Measurements from ENCODE around the gene SLC9A9.

Gene SLC9A9

GRCh38 chr3:143496191-143496590, 352.1 kb downstream of the SLC9A9 start:
- H3K4me2 ChIP-seq (ENCODE audit: low read length), result no peak overlapping the region
- no peak overlapping the region for H3K4ac ChIP-seq (ENCODE audit: low read depth, low read length)
- H3K79me2 ChIP-seq (ENCODE audit: control insufficient read depth, insufficient read depth, low read length, poor library complexity), result no peaks in the 10 kb centered on the region
- no peak overlapping the region for H2AK5ac ChIP-seq (ENCODE audit: low read length)
- H3K23ac ChIP-seq (ENCODE audit: low read length), result no peak overlapping the region
- H3K27me3 ChIP-seq (ENCODE audit: insufficient read depth, low read length), result no peaks in the 10 kb centered on the region
- no peak overlapping the region for H2AFZ ChIP-seq (ENCODE audit: insufficient read depth, low read length, poor library complexity)
- no peaks in the 10 kb centered on the region for H3K36me3 ChIP-seq (ENCODE audit: control insufficient read depth in 1 of 2, insufficient read depth in 2 of 2, low read length in 2 of 2)
- H3K14ac ChIP-seq (ENCODE audit: low read length), result no peak overlapping the region
- no peak overlapping the region for H2BK12ac ChIP-seq (ENCODE audit: low read length)
- H3K18ac ChIP-seq (ENCODE audit: low read length), result no peak overlapping the region
- no peak overlapping the region for H3K4me3 ChIP-seq (ENCODE audit: low read depth, low read length)
- H2BK5ac ChIP-seq (ENCODE audit: low read depth, low read length, poor library complexity), result no peak overlapping the region
- no peak overlapping the region for H3K27ac ChIP-seq (ENCODE audit: low read depth, low read length)
- H4K8ac ChIP-seq (ENCODE audit: low read depth, low read length), result no peak overlapping the region
- H3K79me1 ChIP-seq (ENCODE audit: low read length), result no peaks in the 10 kb centered on the region
- H3K9ac ChIP-seq (ENCODE audit: low read length), result no peak overlapping the region
- no CpG with 5 or more reads among the region's 1 CpG for WGBS (ENCODE audit: extremely low coverage, insufficient coverage, insufficient read length)
- H4K91ac ChIP-seq (ENCODE audit: low read depth, low read length), result no peak overlapping the region
- DNase-seq, result no peak
- no peaks in the 10 kb centered on the region for H3K4me1 ChIP-seq (ENCODE audit: control insufficient read depth in 1 of 2, insufficient read depth in 2 of 2, low read length in 2 of 2)
- H3K9me3 ChIP-seq (ENCODE audit: insufficient read depth, low read depth, low read length), result no peaks in the 10 kb centered on the region
- H4K12ac ChIP-seq (ENCODE audit: low read depth, low read length), result no peak overlapping the region
- H2BK120ac ChIP-seq (ENCODE audit: insufficient read depth, low read length, poor library complexity), result no peak overlapping the region

DNA sequence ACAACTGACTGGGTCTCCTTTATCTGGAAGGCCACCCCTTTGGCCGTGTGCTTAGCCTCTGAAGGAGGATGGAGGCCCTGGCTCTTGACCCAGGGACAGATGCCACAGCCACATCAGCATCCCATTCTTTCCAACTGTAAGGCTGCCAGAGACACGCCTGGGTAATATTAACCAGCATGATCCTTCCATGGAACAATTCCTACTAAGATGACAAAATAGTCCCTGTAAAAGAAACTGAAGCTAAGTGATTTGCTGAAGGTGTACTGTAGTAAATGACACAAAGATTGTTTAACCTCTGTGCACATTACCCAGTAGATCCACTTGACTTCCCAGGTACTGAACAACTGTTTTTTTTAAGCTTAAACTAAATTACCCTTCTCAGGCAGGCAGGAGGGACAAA, 352.7 kb downstream of the SLC9A9 start:
- Histone ChIP-seq H2BK120ac (ENCODE audit: insufficient read depth, low read length, poor library complexity) (no peak overlapping the region), H3K4me3 (ENCODE audit: low read depth, low read length) (no peak overlapping the region), H4K8ac (ENCODE audit: low read depth, low read length) (no peak overlapping the region), H3K27ac (ENCODE audit: low read depth, low read length) (no peak overlapping the region), H3K27me3 (ENCODE audit: insufficient read depth, low read length) (no peaks in the 10 kb centered on the region), H2BK12ac (ENCODE audit: low read length) (no peak overlapping the region), H3K23ac (ENCODE audit: low read length) (no peak overlapping the region), H3K4ac (ENCODE audit: low read depth, low read length) (no peak overlapping the region), H3K4me1 (ENCODE audit: control insufficient read depth in 1 of 2, insufficient read depth in 2 of 2, low read length in 2 of 2) (no peaks in the 10 kb centered on the region), H3K9me3 (ENCODE audit: insufficient read depth, low read depth, low read length) (no peaks in the 10 kb centered on the region), H3K4me2 (ENCODE audit: low read length) (no peak overlapping the region), H3K14ac (ENCODE audit: low read length) (no peak overlapping the region), H3K18ac (ENCODE audit: low read length) (no peak overlapping the region), H4K91ac (ENCODE audit: low read depth, low read length) (no peak overlapping the region), H2AK5ac (ENCODE audit: low read length) (no peak overlapping the region), H3K79me1 (ENCODE audit: low read length) (no peaks in the 10 kb centered on the region), H4K12ac (ENCODE audit: low read depth, low read length) (no peak overlapping the region), H2AFZ (ENCODE audit: insufficient read depth, low read length, poor library complexity) (no peak overlapping the region), H3K36me3 (ENCODE audit: control insufficient read depth in 1 of 2, insufficient read depth in 2 of 2, low read length in 2 of 2) (no peaks in the 10 kb centered on the region), H3K9ac (ENCODE audit: low read length) (no peak overlapping the region), H3K79me2 (ENCODE audit: control insufficient read depth, insufficient read depth, low read length, poor library complexity) (no peaks in the 10 kb centered on the region), H2BK5ac (ENCODE audit: low read depth, low read length, poor library complexity) (no peak overlapping the region)
- no peak for DNase-seq
- no CpG with 5 or more reads among the region's 2 CpGs for WGBS (ENCODE audit: extremely low coverage, insufficient coverage, insufficient read length)

DNA sequence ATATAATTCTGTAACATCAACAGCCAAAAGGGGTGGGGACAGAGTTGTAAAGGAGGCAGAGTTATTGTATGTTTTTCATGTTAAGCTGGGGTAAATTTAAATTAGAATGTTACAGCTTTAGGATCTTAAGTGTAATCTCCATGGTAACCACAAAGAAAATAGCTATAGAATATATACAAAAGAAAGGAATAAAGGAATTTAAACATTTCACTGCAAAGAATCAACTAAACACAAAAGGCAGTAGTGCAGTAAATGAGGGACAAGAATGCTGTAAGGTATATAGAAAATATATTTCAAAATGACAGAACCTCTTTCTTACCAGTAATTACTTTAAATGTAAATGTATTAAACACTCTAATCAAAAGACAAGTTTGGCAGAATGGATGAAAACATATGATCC, 361.7 kb downstream of the SLC9A9 start:
- Histone ChIP-seq H4K91ac (ENCODE audit: low read depth, low read length) (no peak overlapping the region), H2BK5ac (ENCODE audit: low read depth, low read length, poor library complexity) (no peak overlapping the region), H3K9me3 (ENCODE audit: insufficient read depth, low read depth, low read length) (no peaks in the 10 kb centered on the region), H3K79me1 (ENCODE audit: low read length) (no peaks in the 10 kb centered on the region), H3K9ac (ENCODE audit: low read length) (no peak overlapping the region), H3K23ac (ENCODE audit: low read length) (no peak overlapping the region), H3K27me3 (ENCODE audit: insufficient read depth, low read length) (no peaks in the 10 kb centered on the region), H3K27ac (ENCODE audit: low read depth, low read length) (no peak overlapping the region), H3K4ac (ENCODE audit: low read depth, low read length) (no peak overlapping the region), H3K18ac (ENCODE audit: low read length) (no peak overlapping the region), H2AFZ (ENCODE audit: insufficient read depth, low read length, poor library complexity) (no peak overlapping the region), H2BK12ac (ENCODE audit: low read length) (no peak overlapping the region), H3K4me1 (ENCODE audit: control insufficient read depth in 1 of 2, insufficient read depth in 2 of 2, low read length in 2 of 2) (no peaks in the 10 kb centered on the region), H2BK120ac (ENCODE audit: insufficient read depth, low read length, poor library complexity) (no peak overlapping the region), H3K14ac (ENCODE audit: low read length) (no peak overlapping the region), H2AK5ac (ENCODE audit: low read length) (no peak overlapping the region), H3K4me3 (ENCODE audit: low read depth, low read length) (no peak overlapping the region), H3K79me2 (ENCODE audit: control insufficient read depth, insufficient read depth, low read length, poor library complexity) (no peaks in the 10 kb centered on the region), H4K8ac (ENCODE audit: low read depth, low read length) (no peak overlapping the region), H3K36me3 (ENCODE audit: control insufficient read depth in 1 of 2, insufficient read depth in 2 of 2, low read length in 2 of 2) (no peaks in the 10 kb centered on the region), H4K12ac (ENCODE audit: low read depth, low read length) (no peak overlapping the region), H3K4me2 (ENCODE audit: low read length) (no peak overlapping the region)
- DNase-seq, result no peak

DNA sequence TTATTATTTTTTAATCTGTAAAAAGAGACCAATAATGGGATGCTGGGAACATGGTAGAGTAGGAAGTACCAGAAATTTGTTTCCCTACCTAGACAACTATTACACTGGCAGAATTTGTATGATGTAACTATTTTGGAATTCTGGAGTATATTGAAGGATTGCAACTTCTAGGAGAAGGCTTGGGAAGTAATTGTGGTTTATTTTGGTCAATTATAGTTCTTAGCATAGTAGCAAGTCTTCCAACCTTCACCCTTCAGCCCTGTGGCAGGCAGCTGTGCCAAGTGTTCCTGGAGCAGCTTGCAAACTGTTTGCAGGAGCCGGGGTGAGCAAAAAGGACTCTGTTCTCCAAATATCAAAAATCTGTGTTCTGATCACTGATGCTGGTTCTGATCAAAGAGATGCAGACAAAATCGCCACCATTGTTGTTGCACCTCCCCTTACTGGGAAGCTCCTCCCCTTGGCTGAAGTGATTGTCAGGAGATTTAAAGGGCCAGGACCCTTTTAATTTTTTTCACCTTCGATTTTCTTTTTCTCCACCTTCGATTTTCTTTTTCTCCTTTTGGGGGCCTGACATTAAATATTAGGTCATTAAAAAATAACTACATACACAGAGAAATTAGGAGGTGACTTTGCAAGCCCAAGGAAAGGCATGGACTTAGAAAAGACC, 363.3 kb downstream of the SLC9A9 start:
- Histone ChIP-seq H3K79me1 (ENCODE audit: low read length) (no peaks in the 10 kb centered on the region), H3K4me2 (ENCODE audit: low read length) (no peak overlapping the region), H2AFZ (ENCODE audit: insufficient read depth, low read length, poor library complexity) (no peak overlapping the region), H3K9me3 (ENCODE audit: insufficient read depth, low read depth, low read length) (no peaks in the 10 kb centered on the region), H4K12ac (ENCODE audit: low read depth, low read length) (no peak overlapping the region), H3K4ac (ENCODE audit: low read depth, low read length) (no peak overlapping the region), H3K79me2 (ENCODE audit: control insufficient read depth, insufficient read depth, low read length, poor library complexity) (no peaks in the 10 kb centered on the region), H4K8ac (ENCODE audit: low read depth, low read length) (no peak overlapping the region), H3K27me3 (ENCODE audit: insufficient read depth, low read length) (no peaks in the 10 kb centered on the region), H3K27ac (ENCODE audit: low read depth, low read length) (no peak overlapping the region), H3K9ac (ENCODE audit: low read length) (no peak overlapping the region), H3K4me3 (ENCODE audit: low read depth, low read length) (no peak overlapping the region), H2BK5ac (ENCODE audit: low read depth, low read length, poor library complexity) (no peak overlapping the region), H3K14ac (ENCODE audit: low read length) (no peak overlapping the region), H3K4me1 (ENCODE audit: control insufficient read depth in 1 of 2, insufficient read depth in 2 of 2, low read length in 2 of 2) (no peaks in the 10 kb centered on the region), H4K91ac (ENCODE audit: low read depth, low read length) (no peak overlapping the region), H2BK12ac (ENCODE audit: low read length) (no peak overlapping the region), H3K36me3 (ENCODE audit: control insufficient read depth in 1 of 2, insufficient read depth in 2 of 2, low read length in 2 of 2) (no peaks in the 10 kb centered on the region), H3K23ac (ENCODE audit: low read length) (no peak overlapping the region), H2AK5ac (ENCODE audit: low read length) (no peak overlapping the region), H2BK120ac (ENCODE audit: insufficient read depth, low read length, poor library complexity) (no peak overlapping the region), H3K18ac (ENCODE audit: low read length) (no peak overlapping the region)
- WGBS (ENCODE audit: extremely low coverage, insufficient coverage, insufficient read length), result no CpG with 5 or more reads among the region's 4 CpGs
- DNase-seq, result no peak
